K562 (cell line): ENCODE results near the gene NUCB2. TPM values are rescaled to one million over a fixed set of nuclear protein-coding genes. Genes with fewer than 3 reads are reported as not detected.
A peak's percentile ranks its signal among the peaks of the same experiment; 100 is the strongest.

ENCODE experiments used
- CBX2 ChIP-seq: fragments of 200-600 bp; sonication (generic); IDR thresholded peaks from one replicate; pipeline ENCODE4 v1.6.1; 2012; ENCODE audit warnings: mild to moderate bottlenecking, low read length, inconsistent platforms; ENCODE audit not compliant: insufficient read depth, poor library complexity, severe bottlenecking
- CHAMP1 ChIP-seq: fragments of 450-650 bp; IDR thresholded peaks from 2 replicates; pipeline ENCODE4 v1.6.1; 2016; ENCODE audit warnings: mild to moderate bottlenecking
- GTF3C2 ChIP-seq: IDR thresholded peaks from 3 replicates; pipeline ENCODE4 v1.6.1; 2011; ENCODE audit warnings: borderline replicate concordance, mild to moderate bottlenecking, moderate library complexity; ENCODE audit not compliant: insufficient read length; ENCODE audit errors: extremely low read depth
- HBP1 ChIP-seq: fragments of 450-650 bp; formaldehyde crosslinking; IDR thresholded peaks from 2 replicates; pipeline ENCODE4 v1.4.0; 2022; ENCODE audit warnings: missing genetic modification characterization
- HDAC2 ChIP-seq: fragments of 450-650 bp; IDR thresholded peaks from 2 replicates; pipeline ENCODE4 v1.6.1; 2016; ENCODE audit warnings: mild to moderate bottlenecking
- HSF4 ChIP-seq: fragments of 250-450 bp; sonication (Bioruptor Pico); IDR thresholded peaks from 2 replicates; pipeline ENCODE4 v2.1.2; 2022; ENCODE audit warnings: mild to moderate bottlenecking, moderate library complexity, borderline replicate concordance
- IRF2 ChIP-seq: sonication (generic); formaldehyde crosslinking; IDR thresholded peaks from 2 replicates; pipeline ENCODE4 v1.8.1; 2022; ENCODE audit warnings: mild to moderate bottlenecking, missing genetic modification reagents
- KHSRP ChIP-seq: fragments of 450-650 bp; IDR thresholded peaks from 2 replicates; pipeline ENCODE4 v1.6.1; 2017
- KLF1 ChIP-seq: fragments of 450-650 bp; IDR thresholded peaks from 2 replicates; pipeline ENCODE4 v1.6.1; 2016; ENCODE audit warnings: missing genetic modification characterization, missing compliant biosample characterization
- MCM5 ChIP-seq: fragments of 450-650 bp; IDR thresholded peaks from 2 replicates; pipeline ENCODE4 v1.6.1; 2016; ENCODE audit warnings: low read depth
- MYBL2 ChIP-seq, 2 experiments: fragments of 450-650 bp in 1 of 2; sonication (generic) in 1 of 2; formaldehyde crosslinking in 1 of 2; IDR thresholded peaks; 2 replicates each; pipeline versions ENCODE4 v1.6.1 to v1.8.1; 2017 to 2022; ENCODE audit warnings: borderline replicate concordance in 1 of 2, inconsistent platforms in 1 of 2, low read depth in 1 of 2, mild to moderate bottlenecking in 1 of 2, missing genetic modification reagents in 1 of 2, moderate library complexity in 1 of 2
- SMAD1 ChIP-seq: fragments of 150-350 bp; IDR thresholded peaks from 2 replicates; pipeline ENCODE4 v1.6.1; 2014; ENCODE audit warnings: low read length, low read depth; ENCODE audit not compliant: partially characterized antibody
- THRAP3 ChIP-seq: fragments of 450-650 bp; IDR thresholded peaks from 2 replicates; pipeline ENCODE4 v1.6.1; 2016; ENCODE audit warnings: mild to moderate bottlenecking, inconsistent platforms, borderline replicate concordance
- THRB ChIP-seq: fragments of 450-650 bp; formaldehyde crosslinking; conservative IDR thresholded peaks from 2 replicates; pipeline ENCODE4 v1.4.0; 2022; ENCODE audit warnings: mild to moderate bottlenecking, missing genetic modification characterization
- ZFX ChIP-seq: sonication (generic); formaldehyde crosslinking; IDR thresholded peaks from 2 replicates; pipeline ENCODE4 v1.8.0; 2022; ENCODE audit warnings: mild to moderate bottlenecking, missing genetic modification reagents, moderate library complexity
- ZNF408 ChIP-seq: fragments of 250-450 bp; sonication (Bioruptor Pico); IDR thresholded peaks from 2 replicates; pipeline ENCODE4 v1.4.0; 2020; ENCODE audit warnings: low read depth, mild to moderate bottlenecking, moderate library complexity
- polyA plus RNA-seq, 8 experiments: library from polyadenylated mRNA; depleted of rRNA in 4 of 8; stranded (reverse) in 5 of 8; unstranded in 3 of 8; fragments of >200 nt; fragmentation: Nextera tagmentation in 2 of 8; fragmentation: Illumina TruSeq in 1 of 8; extraction: Ambion mirVana in 2 of 8; extraction: Trizol in 1 of 8; gene quantifications; 2 replicates each; pipeline versions ENCODE4 v1.2.1 to v1.2.3, GENCODE V29; 2011 to 2014; ENCODE audit warnings: inconsistent platforms in 1 of 8, missing spikeins in 1 of 8
- total RNA-seq, 7 experiments: library from RNA; depleted of rRNA in 6 of 7; stranded (reverse); fragments of >200 nt in 6 of 7; fragmentation: Illumina TruSeq in 2 of 7; extraction: Trizol in 2 of 7; gene quantifications; 2 replicates each; pipeline versions ENCODE4 v1.2.1 to v1.2.3, GENCODE V29; 2011 to 2021; ENCODE audit warnings: low replicate concordance in 1 of 7

Gene NUCB2
- total and polyA plus RNA-seq, 9 of the 15 experiments (the other 6 are each of a cell fraction or from before 2014, with no cell fraction given), result 54.0 to 108 (median 84.6) TPM

- no peak for TF ChIP-seq ZNF408 (CRISPR knock-in tag)
- TF ChIP-seq SMAD1, result no peak
- no peak for TF ChIP-seq CBX2
- no peak; the same call in 1 of the 2 replicates for TF ChIP-seq HDAC2
- no peak for TF ChIP-seq MCM5
- TF ChIP-seq THRB, result no peak
- TF ChIP-seq HBP1 (CRISPR knock-in tag), result no peak
- TF ChIP-seq KHSRP, result no peak
- TF ChIP-seq ZFX (CRISPR knock-in tag), result peak; percentile 100
- peak; percentile 72 for TF ChIP-seq MYBL2 (IDR thresholded peaks at IDR 0.05; ENCODE audit: low read depth)
- TF ChIP-seq MYBL2 (CRISPR knock-in tag; IDR thresholded peaks at IDR 0.05; ENCODE audit: borderline replicate concordance), result no peak
- TF ChIP-seq KLF1 (tag), result peak; percentile 84
- TF ChIP-seq IRF2 (CRISPR knock-in tag), result no peak
- TF ChIP-seq THRAP3, result no peak
- no peak for TF ChIP-seq HSF4 (CRISPR knock-in tag)
- TF ChIP-seq GTF3C2, result no peak
- no peak for TF ChIP-seq CHAMP1
These were observed at the start of gene NUCB2 (continued) for GRCh38 chr11:17276236-17277023.
